Astrocyte (in vitro differentiated cells and primary cell): ENCODE measurements around the gene CCDC174.

Source experiments
- CTCF ChIP-seq: IDR thresholded peaks from 2 replicates; pipeline ENCODE4 v1.5.1; 2011; ENCODE audit warnings: low read depth, mild to moderate bottlenecking, inconsistent platforms, low read length, moderate library complexity; ENCODE audit not compliant: insufficient read depth
- EZH2 ChIP-seq: IDR thresholded peaks from 2 replicates; pipeline ENCODE4 v1.6.1; 2012; ENCODE audit warnings: mild to moderate bottlenecking, low read length, inconsistent platforms; ENCODE audit not compliant: insufficient read depth

- no peak for TF ChIP-seq CTCF
- TF ChIP-seq EZH2: no peak
These were observed 65.0 kb downstream of the CCDC174 start for GRCh38 chr3:14716591-14716990.
